ENCODE measurements around the gene CTTNBP2. TPM values are rescaled to one million over a fixed set of nuclear protein-coding genes. Genes with fewer than 3 reads are reported as not detected.
A peak's percentile ranks its signal among the peaks of the same experiment; 100 is the strongest.

CTTNBP2 gene
- total RNA-seq, 1 donor from 2014 or later = 25.5 TPM

DNA sequence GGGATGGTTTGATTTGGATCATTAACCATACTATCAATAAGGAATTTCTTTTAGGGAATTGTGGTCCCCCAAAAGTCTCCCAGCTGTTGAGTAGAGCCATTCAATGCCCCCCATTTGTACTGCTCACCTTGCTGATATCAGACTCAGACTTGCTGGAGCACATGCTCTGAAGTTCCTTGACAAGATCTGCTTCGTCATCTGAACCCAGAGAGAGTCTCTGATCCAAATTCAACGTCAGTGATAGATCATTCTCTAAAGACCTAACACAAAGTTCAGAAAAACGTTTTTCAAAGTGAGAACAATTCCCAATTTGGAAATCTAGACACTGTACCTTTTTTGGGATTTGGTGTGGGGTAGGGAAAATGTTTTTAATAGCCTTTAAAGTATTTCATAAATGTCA lies 153.9 kb downstream of the CTTNBP2 start:
- Mint-ChIP-seq H3K9me3 (no peaks in the 10 kb centered on the region), H3K36me3 (peaks cover 2% of the 10 kb centered on the region), H3K4me3 (no peak overlapping the region), H3K27ac (no peak overlapping the region), H3K4me1 (peaks cover 7% of the 10 kb centered on the region), H3K27me3 (ENCODE audit: insufficient read depth, low read depth) (no peaks in the 10 kb centered on the region)
- peaks cover 6% of the 10 kb centered on the region for H3K4me1 ChIP-seq
- no peak overlapping the region for H3K4me2 ChIP-seq
- no peak for DNase-seq (ENCODE audit: low spot score)
- peaks cover 7% of the 10 kb centered on the region for H3K36me3 ChIP-seq
- H3K27ac ChIP-seq = no peak overlapping the region
- H3K4me3 ChIP-seq = no peak overlapping the region
- H3F3A ChIP-seq (ENCODE audit: low read depth) = no peaks in the 10 kb centered on the region
- no peaks in the 10 kb centered on the region for H3K79me2 ChIP-seq (ENCODE audit: low read depth)
- TF ChIP-seq, protein P1, sequence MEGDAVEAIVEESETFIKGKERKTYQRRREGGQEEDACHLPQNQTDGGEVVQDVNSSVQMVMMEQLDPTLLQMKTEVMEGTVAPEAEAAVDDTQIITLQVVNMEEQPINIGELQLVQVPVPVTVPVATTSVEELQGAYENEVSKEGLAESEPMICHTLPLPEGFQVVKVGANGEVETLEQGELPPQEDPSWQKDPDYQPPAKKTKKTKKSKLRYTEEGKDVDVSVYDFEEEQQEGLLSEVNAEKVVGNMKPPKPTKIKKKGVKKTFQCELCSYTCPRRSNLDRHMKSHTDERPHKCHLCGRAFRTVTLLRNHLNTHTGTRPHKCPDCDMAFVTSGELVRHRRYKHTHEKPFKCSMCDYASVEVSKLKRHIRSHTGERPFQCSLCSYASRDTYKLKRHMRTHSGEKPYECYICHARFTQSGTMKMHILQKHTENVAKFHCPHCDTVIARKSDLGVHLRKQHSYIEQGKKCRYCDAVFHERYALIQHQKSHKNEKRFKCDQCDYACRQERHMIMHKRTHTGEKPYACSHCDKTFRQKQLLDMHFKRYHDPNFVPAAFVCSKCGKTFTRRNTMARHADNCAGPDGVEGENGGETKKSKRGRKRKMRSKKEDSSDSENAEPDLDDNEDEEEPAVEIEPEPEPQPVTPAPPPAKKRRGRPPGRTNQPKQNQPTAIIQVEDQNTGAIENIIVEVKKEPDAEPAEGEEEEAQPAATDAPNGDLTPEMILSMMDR (IDR thresholded peaks at IDR 0.05) = no peak
- TF ChIP-seq EZH2 (IDR thresholded peaks at IDR 0.05) (no peak), EZH2phosphoT487 (IDR thresholded peaks at IDR 0.05) (no peak)
- H3K27me3 ChIP-seq = no peaks in the 10 kb centered on the region
- no peak overlapping the region for H2AFZ ChIP-seq (replicated peaks)
- H3K9me3 ChIP-seq (ENCODE audit: low read depth) = no peaks in the 10 kb centered on the region
- H3K9ac ChIP-seq = no peak overlapping the region
- no peaks in the 10 kb centered on the region for H4K20me1 ChIP-seq (ENCODE audit: low read depth)

DNA sequence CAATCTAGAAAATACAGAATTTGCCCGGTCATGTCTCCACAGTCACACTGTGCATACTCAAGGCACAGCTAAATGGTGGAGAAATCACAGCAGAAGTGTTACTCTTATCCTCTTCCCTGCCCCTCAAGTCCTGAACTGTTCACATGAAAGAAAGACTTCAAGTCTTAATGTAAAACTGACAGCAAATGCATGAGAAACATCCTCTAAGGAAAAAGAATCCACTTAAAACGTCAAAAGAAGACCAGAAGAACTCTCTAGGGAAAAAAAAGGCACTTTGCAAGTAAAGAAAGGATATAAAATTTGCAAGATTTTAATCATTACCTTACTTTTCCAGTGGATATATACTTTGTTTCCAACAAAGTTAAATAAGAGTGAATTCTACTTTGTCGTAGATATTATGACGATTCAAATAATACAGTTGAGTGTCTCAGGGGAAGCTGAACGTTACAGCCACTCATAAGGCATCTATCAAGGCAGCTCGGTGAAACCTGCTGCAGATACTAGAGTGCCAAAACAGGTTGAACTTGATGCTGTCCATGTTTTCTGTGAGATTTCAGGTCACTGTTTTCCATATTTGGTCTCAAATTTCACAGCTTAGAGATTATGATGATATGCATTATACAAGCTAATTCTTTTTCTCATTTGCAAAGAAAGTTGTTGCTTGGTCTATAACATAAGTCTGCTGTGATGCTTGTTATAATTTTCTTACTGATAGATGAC lies 155.0 kb downstream of the CTTNBP2 start:
- Mint-ChIP-seq H3K27ac (no peak overlapping the region), H3K9me3 (no peaks in the 10 kb centered on the region), H3K36me3 (peaks cover 2% of the 10 kb centered on the region), H3K27me3 (ENCODE audit: insufficient read depth, low read depth) (no peaks in the 10 kb centered on the region), H3K4me1 (peaks cover 7% of the 10 kb centered on the region), H3K4me3 (no peak overlapping the region)
- Histone ChIP-seq H3K4me3 (no peak overlapping the region), H3K4me2 (no peak overlapping the region), H3K79me2 (ENCODE audit: low read depth) (no peaks in the 10 kb centered on the region), H3K4me1 (peaks cover 6% of the 10 kb centered on the region), H2AFZ (replicated peaks) (no peak overlapping the region), H3K27me3 (no peaks in the 10 kb centered on the region), H3F3A (ENCODE audit: low read depth) (no peaks in the 10 kb centered on the region), H3K27ac (peak overlapping the region; percentile 25), H4K20me1 (ENCODE audit: low read depth) (no peaks in the 10 kb centered on the region), H3K9me3 (ENCODE audit: low read depth) (no peaks in the 10 kb centered on the region), H3K9ac (no peak overlapping the region), H3K36me3 (peaks cover 7% of the 10 kb centered on the region)
- no peak for DNase-seq (ENCODE audit: low spot score)
- TF ChIP-seq, protein P1 (IDR thresholded peaks at IDR 0.05) = no peak
- TF ChIP-seq EZH2phosphoT487 (IDR thresholded peaks at IDR 0.05) (no peak), EZH2 (IDR thresholded peaks at IDR 0.05) (no peak)

DNA sequence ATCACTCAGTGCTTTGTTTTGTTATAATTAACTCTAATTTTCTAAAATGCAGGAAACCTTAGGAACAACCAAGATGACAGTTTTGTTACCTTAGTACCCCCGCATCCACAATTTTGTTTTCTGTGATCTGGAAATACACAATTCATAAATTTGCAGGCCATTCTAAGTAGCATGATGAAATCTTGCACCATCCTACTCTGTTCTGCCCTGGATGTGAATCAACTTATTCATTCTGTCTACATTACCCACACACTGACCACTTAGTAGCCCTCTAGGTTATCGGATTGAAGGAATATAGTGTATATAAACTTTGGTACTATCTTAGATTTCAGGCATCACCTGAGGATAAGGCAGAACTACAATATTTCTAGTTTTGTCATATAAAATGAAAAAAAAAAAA lies 155.9 kb downstream of the CTTNBP2 start:
- H3K27me3 Mint-ChIP-seq (ENCODE audit: insufficient read depth, low read depth) = no peaks in the 10 kb centered on the region
- no peaks in the 10 kb centered on the region for H4K20me1 ChIP-seq (ENCODE audit: low read depth)
- H3K4me3 ChIP-seq = no peak overlapping the region
- H3K27ac ChIP-seq = no peak overlapping the region
- H3K9me3 Mint-ChIP-seq = no peaks in the 10 kb centered on the region
- no peak overlapping the region for H3K4me2 ChIP-seq
- H3K4me1 ChIP-seq = peaks cover 6% of the 10 kb centered on the region
- H3K36me3 ChIP-seq = peaks cover 7% of the 10 kb centered on the region
- H3K27ac Mint-ChIP-seq = no peak overlapping the region
- H3F3A ChIP-seq (ENCODE audit: low read depth) = no peaks in the 10 kb centered on the region
- no peak for TF ChIP-seq EZH2 (IDR thresholded peaks at IDR 0.05)
- TF ChIP-seq, protein P1 (IDR thresholded peaks at IDR 0.05) = no peak
- no peak for TF ChIP-seq EZH2phosphoT487 (IDR thresholded peaks at IDR 0.05)
- no peak for DNase-seq (ENCODE audit: low spot score)
- H3K36me3 Mint-ChIP-seq = peaks cover 2% of the 10 kb centered on the region
- H3K9ac ChIP-seq = no peak overlapping the region
- H3K9me3 ChIP-seq (ENCODE audit: low read depth) = no peaks in the 10 kb centered on the region
- peaks cover 7% of the 10 kb centered on the region for H3K4me1 Mint-ChIP-seq
- no peaks in the 10 kb centered on the region for H3K79me2 ChIP-seq (ENCODE audit: low read depth)
- no peak overlapping the region for H2AFZ ChIP-seq (replicated peaks)
- H3K4me3 Mint-ChIP-seq = no peak overlapping the region
- H3K27me3 ChIP-seq = no peaks in the 10 kb centered on the region
